T-helper 2 cell treated with Interferon-gamma antibody and Interleukin-4, amounts not matched to agents 5 μg/mL and 100 μg/mL, for 36 hours (primary cell): Measurements from ENCODE around the gene LYRM1.
"Not testable (repeated sequence)": the region's sequence is repeated elsewhere in the genome, so short reads cannot be mapped to it uniquely, and the experiment has no call there.

Experiments
- DNase-seq: peaks from one replicate; pipeline ENCODE4 v3.0.0; 2021; ENCODE audit warnings: low spot score
- H3K27ac Mint-ChIP-seq: one replicate; pipeline ENCODE4 v1.8.0; 2021; ENCODE audit warnings: mild to moderate bottlenecking, mixed read lengths
- H3K27me3 Mint-ChIP-seq: one replicate; pipeline ENCODE4 v1.8.0; 2021; ENCODE audit warnings: low read depth, mixed read lengths
- H3K36me3 Mint-ChIP-seq: one replicate; pipeline ENCODE4 v1.8.0; 2021; ENCODE audit warnings: low read depth, mixed read lengths
- H3K4me1 Mint-ChIP-seq: one replicate; pipeline ENCODE4 v1.8.0; 2021; ENCODE audit warnings: low read depth, mixed read lengths
- H3K4me3 Mint-ChIP-seq: one replicate; pipeline ENCODE4 v1.8.0; 2022; ENCODE audit warnings: mild to moderate bottlenecking, moderate library complexity, mixed read lengths
- H3K9me3 Mint-ChIP-seq: one replicate; pipeline ENCODE4 v1.8.0; 2021; ENCODE audit warnings: mixed read lengths

Gene LYRM1

GRCh38 chr16:20900299-20901067 is at the start of gene LYRM1, which contains the start of gene DCUN1D3:
Gene LYRM1, plus strand, starts transcription at chr16:20900771. Its CDS starts 14,785 bp downstream, at chr16:20915556.
Gene DCUN1D3, minus strand, starts transcription at chr16:20900358. Its CDS starts 37,820 bp downstream, at chr16:20862538.
- H3K9me3 Mint-ChIP-seq = no peaks in the 10 kb centered on the region
- H3K4me3 Mint-ChIP-seq = peak within 1 kb of the TSS; percentile 99
- peak within 1 kb of the TSS; percentile 100 for H3K27ac Mint-ChIP-seq
- peaks cover 33% of the 10 kb centered on the region for H3K36me3 Mint-ChIP-seq
- no peaks in the 10 kb centered on the region for H3K27me3 Mint-ChIP-seq
- peak; percentile 90 for DNase-seq
- peaks cover 69% of the 10 kb centered on the region for H3K4me1 Mint-ChIP-seq

- H3K4me3 Mint-ChIP-seq = no peak overlapping the region
- peaks cover 23% of the 10 kb centered on the region for H3K36me3 Mint-ChIP-seq
- H3K4me1 Mint-ChIP-seq = peaks cover 11% of the 10 kb centered on the region
- no peak overlapping the region for H3K27ac Mint-ChIP-seq
- H3K27me3 Mint-ChIP-seq = no peaks in the 10 kb centered on the region
- no peak for DNase-seq
- no peaks in the 10 kb centered on the region for H3K9me3 Mint-ChIP-seq
These were observed 49.6 kb upstream of the LYRM1 start for GRCh38 chr16:20850981-20851380.

- DNase-seq = no peak
- H3K4me1 Mint-ChIP-seq = peaks cover 13% of the 10 kb centered on the region
- peaks cover 24% of the 10 kb centered on the region for H3K36me3 Mint-ChIP-seq
- H3K27me3 Mint-ChIP-seq = no peaks in the 10 kb centered on the region
- H3K9me3 Mint-ChIP-seq = no peaks in the 10 kb centered on the region
- H3K27ac Mint-ChIP-seq = no peak overlapping the region
- H3K4me3 Mint-ChIP-seq = no peak overlapping the region
These were observed 49.0 kb upstream of the LYRM1 start for GRCh38 chr16:20851601-20852000.

GRCh38 chr16:20853143-20853542 is 47.4 kb upstream of the LYRM1 start:
- Mint-ChIP-seq H3K4me1 (peaks cover 16% of the 10 kb centered on the region), H3K27ac (no peak overlapping the region), H3K9me3 (no peaks in the 10 kb centered on the region), H3K27me3 (no peaks in the 10 kb centered on the region), H3K36me3 (peaks cover 25% of the 10 kb centered on the region), H3K4me3 (no peak overlapping the region)
- no peak for DNase-seq

GRCh38 chr16:20853981-20854620 is 46.5 kb upstream of the LYRM1 start:
- H3K27me3 Mint-ChIP-seq = no peaks in the 10 kb centered on the region
- H3K36me3 Mint-ChIP-seq = peaks cover 25% of the 10 kb centered on the region
- DNase-seq = no peak
- H3K9me3 Mint-ChIP-seq = no peaks in the 10 kb centered on the region
- peaks cover 16% of the 10 kb centered on the region for H3K4me1 Mint-ChIP-seq
- H3K4me3 Mint-ChIP-seq = no peak overlapping the region
- no peak overlapping the region for H3K27ac Mint-ChIP-seq

GRCh38 chr16:20854963-20855362 is 45.6 kb upstream of the LYRM1 start:
- peaks cover 29% of the 10 kb centered on the region for H3K36me3 Mint-ChIP-seq
- H3K27ac Mint-ChIP-seq = no peak overlapping the region
- no peak overlapping the region for H3K4me3 Mint-ChIP-seq
- H3K4me1 Mint-ChIP-seq = peaks cover 14% of the 10 kb centered on the region
- no peaks in the 10 kb centered on the region for H3K27me3 Mint-ChIP-seq
- no peak for DNase-seq
- H3K9me3 Mint-ChIP-seq = no peaks in the 10 kb centered on the region

- no peaks in the 10 kb centered on the region for H3K27me3 Mint-ChIP-seq
- H3K4me3 Mint-ChIP-seq = no peak overlapping the region
- no peaks in the 10 kb centered on the region for H3K9me3 Mint-ChIP-seq
- peaks cover 6% of the 10 kb centered on the region for H3K4me1 Mint-ChIP-seq
- peaks cover 39% of the 10 kb centered on the region for H3K36me3 Mint-ChIP-seq
- DNase-seq = no peak
- H3K27ac Mint-ChIP-seq = no peak overlapping the region
These were observed 43.3 kb upstream of the LYRM1 start for GRCh38 chr16:20857281-20857680.

GRCh38 chr16:20859229-20859628 is 41.3 kb upstream of the LYRM1 start:
- Mint-ChIP-seq H3K27ac (no peak overlapping the region), H3K4me1 (peaks cover 11% of the 10 kb centered on the region), H3K36me3 (peaks cover 42% of the 10 kb centered on the region), H3K9me3 (no peaks in the 10 kb centered on the region), H3K4me3 (no peak overlapping the region), H3K27me3 (no peaks in the 10 kb centered on the region)
- no peak for DNase-seq

GRCh38 chr16:20859699-20860098 is 40.9 kb upstream of the LYRM1 start:
- Mint-ChIP-seq H3K9me3 (no peaks in the 10 kb centered on the region), H3K27me3 (no peaks in the 10 kb centered on the region), H3K4me3 (no peak overlapping the region), H3K36me3 (peaks cover 46% of the 10 kb centered on the region), H3K27ac (no peak overlapping the region), H3K4me1 (peaks cover 15% of the 10 kb centered on the region)
- no peak for DNase-seq

GRCh38 chr16:20860361-20860760 is 40.2 kb upstream of the LYRM1 start:
- no peak overlapping the region for H3K4me3 Mint-ChIP-seq
- no peaks in the 10 kb centered on the region for H3K27me3 Mint-ChIP-seq
- peaks cover 40% of the 10 kb centered on the region for H3K36me3 Mint-ChIP-seq
- peaks cover 16% of the 10 kb centered on the region for H3K4me1 Mint-ChIP-seq
- no peak overlapping the region for H3K27ac Mint-ChIP-seq
- no peaks in the 10 kb centered on the region for H3K9me3 Mint-ChIP-seq
- no peak for DNase-seq

- not testable (repeated sequence) for H3K9me3 Mint-ChIP-seq, H3K4me3 Mint-ChIP-seq, H3K27me3 Mint-ChIP-seq, DNase-seq, H3K27ac Mint-ChIP-seq
- Mint-ChIP-seq H3K36me3 (peaks cover 36% of the 10 kb centered on the region), H3K4me1 (peaks cover 23% of the 10 kb centered on the region)
These were observed 39.6 kb upstream of the LYRM1 start for GRCh38 chr16:20860995-20861394.

GRCh38 chr16:20862162-20862960 is 38.2 kb upstream of the LYRM1 start:
- Mint-ChIP-seq H3K27me3 (no peaks in the 10 kb centered on the region), H3K4me3 (no peak overlapping the region), H3K27ac (no peak overlapping the region), H3K4me1 (peaks cover 27% of the 10 kb centered on the region), H3K9me3 (no peaks in the 10 kb centered on the region), H3K36me3 (peaks cover 38% of the 10 kb centered on the region)
- no peak for DNase-seq

- H3K27ac Mint-ChIP-seq = peak overlapping the region; percentile 10
- H3K27me3 Mint-ChIP-seq = not testable (repeated sequence)
These were observed 36.2 kb upstream of the LYRM1 start for GRCh38 chr16:20864376-20864775.

More at GRCh38 chr16:20864376-20864775, 36.2 kb upstream of the LYRM1 start:
- H3K36me3 Mint-ChIP-seq = peaks cover 44% of the 10 kb centered on the region
- H3K9me3 Mint-ChIP-seq, DNase-seq, H3K4me3 Mint-ChIP-seq: not testable (repeated sequence)
- peaks cover 36% of the 10 kb centered on the region for H3K4me1 Mint-ChIP-seq
